GM23338 (cell line): Measurements from ENCODE around the gene PHKG2.

Experiments used
- EZH2phosphoT487 ChIP-seq: fragments of 200-600 bp; sonication (generic); IDR thresholded peaks from one replicate; pipeline ENCODE4 v1.8.1; 2018; ENCODE audit warnings: antibody characterized with exemption; ENCODE audit not compliant: unreplicated experiment
- POLR2AphosphoS5 ChIP-seq: IDR thresholded peaks from 2 replicates; pipeline ENCODE4 v1.6.1; 2016; ENCODE audit warnings: antibody characterized with exemption, low read depth
- TF ChIP-seq, protein P1 (sequence below), 2 experiments: fragments of 200-600 bp in 1 of 2; sonication (generic) in 1 of 2; conservative IDR thresholded peaks; 2 replicates each; pipeline versions ENCODE4 v1.5.1 to v1.6.1; 2016 to 2017; ENCODE audit warnings: antibody characterized with exemption in 2 of 2, low read depth in 2 of 2, mild to moderate bottlenecking in 2 of 2, moderate library complexity in 1 of 2
- TF ChIP-seq, protein P2 (sequence below): IDR thresholded peaks from one replicate; pipeline ENCODE4 v1.6.1; 2018; ENCODE audit warnings: antibody characterized with exemption; ENCODE audit not compliant: unreplicated experiment

DNA sequence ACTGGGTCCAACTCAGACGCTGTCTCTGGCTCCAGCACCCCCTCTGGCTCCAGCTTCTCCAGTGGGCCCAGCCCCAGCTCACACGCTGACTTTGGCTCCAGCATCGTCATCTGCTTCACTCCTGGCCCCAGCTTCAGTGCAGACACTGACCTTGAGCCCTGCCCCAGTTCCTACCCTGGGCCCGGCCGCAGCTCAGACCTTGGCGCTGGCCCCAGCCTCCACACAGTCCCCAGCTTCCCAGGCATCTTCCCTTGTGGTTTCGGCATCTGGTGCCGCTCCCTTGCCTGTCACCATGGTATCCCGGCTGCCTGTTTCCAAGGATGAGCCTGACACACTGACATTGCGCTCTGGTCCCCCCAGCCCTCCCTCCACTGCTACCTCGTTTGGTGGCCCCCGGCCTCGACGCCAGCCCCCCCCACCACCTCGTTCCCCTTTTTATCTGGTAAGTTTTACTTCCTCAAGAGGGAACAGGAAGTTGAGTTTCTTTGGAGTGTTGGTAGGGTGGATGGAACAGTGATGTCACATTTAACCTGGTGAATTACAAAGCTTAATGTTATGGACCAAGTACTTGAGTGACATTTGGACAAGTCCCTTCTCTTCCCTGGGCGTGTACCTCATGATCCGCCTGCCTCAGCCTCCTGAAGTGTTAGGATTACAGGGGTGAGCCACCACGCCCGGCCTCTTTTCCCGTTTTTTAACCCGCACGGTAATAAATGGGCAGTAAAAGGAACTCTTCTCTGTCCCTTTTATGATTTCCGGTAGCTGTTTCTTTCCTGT is 23.4 kb upstream of the PHKG2 start:
- TF ChIP-seq, protein P1, sequence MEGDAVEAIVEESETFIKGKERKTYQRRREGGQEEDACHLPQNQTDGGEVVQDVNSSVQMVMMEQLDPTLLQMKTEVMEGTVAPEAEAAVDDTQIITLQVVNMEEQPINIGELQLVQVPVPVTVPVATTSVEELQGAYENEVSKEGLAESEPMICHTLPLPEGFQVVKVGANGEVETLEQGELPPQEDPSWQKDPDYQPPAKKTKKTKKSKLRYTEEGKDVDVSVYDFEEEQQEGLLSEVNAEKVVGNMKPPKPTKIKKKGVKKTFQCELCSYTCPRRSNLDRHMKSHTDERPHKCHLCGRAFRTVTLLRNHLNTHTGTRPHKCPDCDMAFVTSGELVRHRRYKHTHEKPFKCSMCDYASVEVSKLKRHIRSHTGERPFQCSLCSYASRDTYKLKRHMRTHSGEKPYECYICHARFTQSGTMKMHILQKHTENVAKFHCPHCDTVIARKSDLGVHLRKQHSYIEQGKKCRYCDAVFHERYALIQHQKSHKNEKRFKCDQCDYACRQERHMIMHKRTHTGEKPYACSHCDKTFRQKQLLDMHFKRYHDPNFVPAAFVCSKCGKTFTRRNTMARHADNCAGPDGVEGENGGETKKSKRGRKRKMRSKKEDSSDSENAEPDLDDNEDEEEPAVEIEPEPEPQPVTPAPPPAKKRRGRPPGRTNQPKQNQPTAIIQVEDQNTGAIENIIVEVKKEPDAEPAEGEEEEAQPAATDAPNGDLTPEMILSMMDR (conservative IDR thresholded peaks at IDR 0.05; ENCODE audit: low read depth in 2 of 2) = no peak
- TF ChIP-seq POLR2AphosphoS5 (no peak), EZH2phosphoT487 (no peak)
- TF ChIP-seq, protein P2, sequence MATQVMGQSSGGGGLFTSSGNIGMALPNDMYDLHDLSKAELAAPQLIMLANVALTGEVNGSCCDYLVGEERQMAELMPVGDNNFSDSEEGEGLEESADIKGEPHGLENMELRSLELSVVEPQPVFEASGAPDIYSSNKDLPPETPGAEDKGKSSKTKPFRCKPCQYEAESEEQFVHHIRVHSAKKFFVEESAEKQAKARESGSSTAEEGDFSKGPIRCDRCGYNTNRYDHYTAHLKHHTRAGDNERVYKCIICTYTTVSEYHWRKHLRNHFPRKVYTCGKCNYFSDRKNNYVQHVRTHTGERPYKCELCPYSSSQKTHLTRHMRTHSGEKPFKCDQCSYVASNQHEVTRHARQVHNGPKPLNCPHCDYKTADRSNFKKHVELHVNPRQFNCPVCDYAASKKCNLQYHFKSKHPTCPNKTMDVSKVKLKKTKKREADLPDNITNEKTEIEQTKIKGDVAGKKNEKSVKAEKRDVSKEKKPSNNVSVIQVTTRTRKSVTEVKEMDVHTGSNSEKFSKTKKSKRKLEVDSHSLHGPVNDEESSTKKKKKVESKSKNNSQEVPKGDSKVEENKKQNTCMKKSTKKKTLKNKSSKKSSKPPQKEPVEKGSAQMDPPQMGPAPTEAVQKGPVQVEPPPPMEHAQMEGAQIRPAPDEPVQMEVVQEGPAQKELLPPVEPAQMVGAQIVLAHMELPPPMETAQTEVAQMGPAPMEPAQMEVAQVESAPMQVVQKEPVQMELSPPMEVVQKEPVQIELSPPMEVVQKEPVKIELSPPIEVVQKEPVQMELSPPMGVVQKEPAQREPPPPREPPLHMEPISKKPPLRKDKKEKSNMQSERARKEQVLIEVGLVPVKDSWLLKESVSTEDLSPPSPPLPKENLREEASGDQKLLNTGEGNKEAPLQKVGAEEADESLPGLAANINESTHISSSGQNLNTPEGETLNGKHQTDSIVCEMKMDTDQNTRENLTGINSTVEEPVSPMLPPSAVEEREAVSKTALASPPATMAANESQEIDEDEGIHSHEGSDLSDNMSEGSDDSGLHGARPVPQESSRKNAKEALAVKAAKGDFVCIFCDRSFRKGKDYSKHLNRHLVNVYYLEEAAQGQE = no peak
